HG02852 (cell line): ENCODE data around the gene ACTRT2.

Source experiments
- ATAC-seq: cut with Tn5 transposase; IDR thresholded peaks from one replicate; pipeline ENCODE4 v1.9.1; 2021; ENCODE audit warnings: mild to moderate bottlenecking, moderate library complexity; ENCODE audit not compliant: unreplicated experiment

Gene ACTRT2

GRCh38 chr1:3066250-3066711 lies 45.0 kb downstream of the ACTRT2 start:
- ATAC-seq = no peak

- no peak for ATAC-seq
Measured at GRCh38 chr1:3066826-3067225, 45.6 kb downstream of the ACTRT2 start.

DNA sequence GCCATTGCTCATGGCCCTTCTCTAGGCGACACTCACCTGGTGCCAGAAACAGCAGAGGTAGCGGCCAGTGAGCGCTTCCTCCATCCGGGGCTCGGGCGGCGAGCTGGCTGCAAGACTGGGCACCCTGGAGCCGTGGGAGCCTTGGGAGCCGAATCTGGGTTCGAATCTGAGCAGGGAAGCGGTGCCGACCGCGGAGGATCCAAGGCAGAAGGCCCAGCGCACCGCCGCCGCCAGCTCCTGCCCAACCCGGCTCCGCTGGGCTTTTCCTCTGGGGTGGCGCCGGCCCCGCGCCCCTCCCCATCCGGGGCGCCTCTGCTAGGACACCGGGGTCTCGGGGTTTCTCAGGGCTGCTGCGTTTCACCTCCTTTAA lies 46.0 kb downstream of the ACTRT2 start:
- ATAC-seq = no peak

DNA sequence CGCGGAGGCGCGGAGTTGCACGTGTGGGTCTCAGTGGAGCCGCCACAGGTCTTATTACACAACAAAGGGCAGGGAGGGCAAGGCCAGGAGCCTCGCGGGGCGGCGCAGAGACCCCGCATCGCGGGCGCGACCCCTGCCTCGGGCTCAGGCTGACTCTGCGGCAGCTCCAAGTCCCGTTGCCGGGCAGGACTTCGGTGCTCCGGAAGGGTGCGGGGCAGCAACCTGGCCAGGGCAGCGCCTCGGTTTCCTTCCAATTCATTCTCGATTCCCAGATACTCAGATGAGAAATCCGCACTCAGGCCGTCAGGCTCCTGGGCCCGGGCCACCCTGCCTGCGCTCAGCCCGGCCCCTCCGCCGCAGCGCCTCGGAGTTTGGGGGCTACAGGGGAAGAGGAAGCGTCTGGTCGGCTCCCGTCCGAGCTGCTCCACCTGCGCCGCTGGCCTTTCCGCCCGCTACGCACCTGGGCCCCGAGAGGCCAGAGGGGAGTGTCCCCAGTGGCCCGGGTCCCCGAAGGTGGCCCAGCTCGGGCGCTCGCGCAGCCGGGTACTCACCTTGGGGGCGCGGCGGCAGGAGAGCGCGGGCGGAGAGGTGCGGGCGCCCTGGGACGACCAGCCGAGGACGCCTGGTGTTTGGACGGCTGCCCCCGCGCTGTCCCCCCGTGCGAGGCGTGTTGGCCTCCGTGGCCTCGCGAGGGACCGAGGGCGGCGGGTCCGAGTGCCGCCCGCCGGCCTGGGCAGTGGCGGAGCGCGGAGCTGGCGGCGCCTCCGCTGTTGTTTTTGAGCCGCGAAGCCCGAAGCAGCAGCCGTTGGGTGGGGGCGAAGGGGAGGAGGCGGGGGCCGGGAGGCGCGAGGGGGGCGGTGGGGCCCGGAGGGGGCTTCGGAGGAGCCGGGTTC lies 46.6 kb downstream of the ACTRT2 start:
- ATAC-seq = no peak

GRCh38 chr1:3068564-3069431 lies 47.5 kb downstream of the ACTRT2 start, which contains the start of gene PRDM16:
Gene PRDM16, plus strand, starts transcription at chr1:3069203. Its CDS starts 57 bp downstream, at chr1:3069260.
- ATAC-seq = no peak

GRCh38 chr1:3069491-3070308 lies 48.4 kb downstream of the ACTRT2 start:
- ATAC-seq = no peak

DNA sequence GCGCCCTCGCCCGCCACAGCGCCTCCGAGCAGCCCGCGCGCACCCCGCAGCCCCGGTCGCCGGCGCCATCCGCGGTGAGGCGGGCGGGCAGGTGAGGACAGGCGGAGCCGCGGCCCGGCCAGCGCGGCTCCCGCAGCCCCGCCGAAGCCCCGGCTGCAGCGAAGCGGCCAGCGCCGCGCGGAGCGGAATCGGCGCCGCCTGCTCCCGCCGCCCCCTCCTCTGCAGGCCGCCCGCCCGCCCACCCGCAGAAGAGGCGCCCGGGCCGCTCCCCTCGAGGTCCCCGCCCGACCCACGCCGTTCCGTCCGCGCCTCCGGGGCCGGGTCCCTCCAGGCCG lies 49.0 kb downstream of the ACTRT2 start:
- ATAC-seq = no peak

GRCh38 chr1:3070644-3071564 lies 49.6 kb downstream of the ACTRT2 start:
- no peak for ATAC-seq

DNA sequence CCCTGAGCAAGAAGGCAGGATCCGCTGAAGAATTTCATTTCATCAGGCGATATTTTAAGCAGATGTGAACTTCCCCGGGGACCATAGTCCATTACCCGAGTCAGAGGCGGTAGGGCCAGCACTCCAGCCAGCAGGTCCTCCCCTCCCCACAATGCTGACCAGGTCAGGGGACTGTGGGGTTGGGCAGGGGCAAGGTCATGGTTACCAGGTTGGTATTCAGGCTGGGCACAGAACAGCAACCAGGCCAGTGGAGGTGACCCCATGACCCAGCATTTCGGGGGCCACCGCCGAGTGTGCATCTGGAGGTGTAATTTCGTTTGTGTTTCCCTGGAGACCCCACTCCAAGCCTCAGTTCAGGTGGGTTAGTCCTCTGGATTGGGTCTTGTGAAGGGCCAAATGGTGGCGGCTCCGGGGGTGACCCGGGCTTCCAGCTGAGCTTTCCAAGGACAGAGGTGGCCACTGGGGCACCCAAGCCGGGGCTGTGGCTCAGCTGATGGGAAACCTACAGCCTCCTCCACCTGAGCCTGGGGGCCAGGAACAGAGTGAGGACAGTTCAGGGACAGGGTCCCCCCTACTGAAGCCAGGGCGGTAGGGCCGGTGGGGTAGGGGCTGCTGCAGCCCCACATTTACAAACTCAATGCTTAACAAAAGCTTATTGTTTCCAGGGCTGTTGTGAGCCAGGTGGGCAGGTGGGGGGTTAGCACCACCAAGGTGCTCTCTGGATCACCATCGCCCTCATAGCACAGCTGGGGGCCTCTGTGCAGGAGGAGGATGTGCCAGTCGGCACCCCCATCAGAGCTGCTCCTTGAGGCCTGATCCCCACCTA lies 50.5 kb downstream of the ACTRT2 start:
- no peak for ATAC-seq
